IPS-20b (cell line): ENCODE results near the gene CHFR.
"Not testable (repeated sequence)": the region's sequence is repeated elsewhere in the genome, so short reads cannot be mapped to it uniquely, and the experiment has no call there.

ENCODE experiments used
- H3K27ac ChIP-seq: one replicate; pipeline ENCODE4 v1.5.1; 2013; ENCODE audit warnings: low read length
- H3K27me3 ChIP-seq: 2 replicates; pipeline ENCODE4 v1.6.1; 2013; ENCODE audit warnings: mild to moderate bottlenecking, low read length, inconsistent platforms; ENCODE audit not compliant: insufficient read depth
- H3K36me3 ChIP-seq: 2 replicates; pipeline ENCODE4 v1.6.1; 2013; ENCODE audit warnings: low read depth, mild to moderate bottlenecking, inconsistent platforms, low read length, moderate library complexity; ENCODE audit not compliant: insufficient read depth
- H3K4me1 ChIP-seq: 2 replicates; pipeline ENCODE4 v1.6.1; 2013; ENCODE audit warnings: mild to moderate bottlenecking, control low read depth, inconsistent platforms, low read length, moderate library complexity; ENCODE audit not compliant: insufficient read depth
- H3K4me3 ChIP-seq: 2 replicates; pipeline ENCODE4 v1.5.1; 2013; ENCODE audit warnings: mild to moderate bottlenecking, low read length, inconsistent platforms
- H3K9ac ChIP-seq: 2 replicates; pipeline ENCODE4 v1.6.1; 2013; ENCODE audit warnings: low read depth, mild to moderate bottlenecking, inconsistent platforms, low read length, moderate library complexity
- H3K9me3 ChIP-seq: 2 replicates; pipeline ENCODE4 v1.6.1; 2013; ENCODE audit warnings: mild to moderate bottlenecking, low read depth, low read length, inconsistent platforms; ENCODE audit not compliant: insufficient read depth

CHFR gene

DNA sequence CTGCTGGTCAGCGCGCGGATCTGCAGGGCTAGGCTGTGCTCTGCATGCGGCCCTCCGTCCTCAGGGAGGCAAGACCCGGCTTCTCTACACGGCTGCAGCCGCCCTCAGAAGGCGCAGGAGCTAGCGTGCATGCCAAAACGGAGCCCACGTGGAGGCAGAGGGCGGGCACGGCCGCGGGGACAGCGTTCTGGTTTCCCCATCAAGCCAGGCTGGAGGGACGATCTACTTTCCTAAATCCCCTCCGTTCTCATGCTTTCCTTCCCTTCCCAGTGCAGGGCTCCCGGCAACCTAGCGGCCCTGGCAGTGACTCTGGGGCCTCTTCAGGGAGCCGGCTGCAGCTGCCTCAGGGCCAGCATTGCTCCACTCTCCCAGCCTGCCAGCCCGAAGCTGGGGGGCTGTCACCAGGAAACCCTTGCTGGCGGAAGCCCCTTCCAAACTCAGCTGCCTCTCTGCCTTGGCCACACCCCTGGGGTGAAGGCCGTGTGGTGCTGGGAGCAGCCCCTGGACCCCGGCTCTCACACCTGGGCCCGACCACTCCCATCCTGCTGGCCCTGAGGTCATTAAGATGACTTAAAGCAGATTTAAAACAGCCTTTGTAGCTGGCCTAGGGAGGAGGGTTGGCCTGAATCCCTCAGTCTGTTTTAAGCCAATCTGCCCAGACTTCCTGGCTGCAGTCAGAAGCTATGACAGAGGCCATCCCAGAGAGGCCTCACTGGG, 49.6 kb downstream of the CHFR start:
- no peak overlapping the region for H3K4me3 ChIP-seq
- H3K9me3 ChIP-seq, result no peaks in the 10 kb centered on the region
- no peak overlapping the region for H3K9ac ChIP-seq
- H3K36me3 ChIP-seq, result peaks cover 31% of the 10 kb centered on the region; the same call in 1 of the 2 replicates
- no peaks in the 10 kb centered on the region for H3K27me3 ChIP-seq
- no peaks in the 10 kb centered on the region for H3K4me1 ChIP-seq
- H3K27ac ChIP-seq, result no peak overlapping the region

DNA sequence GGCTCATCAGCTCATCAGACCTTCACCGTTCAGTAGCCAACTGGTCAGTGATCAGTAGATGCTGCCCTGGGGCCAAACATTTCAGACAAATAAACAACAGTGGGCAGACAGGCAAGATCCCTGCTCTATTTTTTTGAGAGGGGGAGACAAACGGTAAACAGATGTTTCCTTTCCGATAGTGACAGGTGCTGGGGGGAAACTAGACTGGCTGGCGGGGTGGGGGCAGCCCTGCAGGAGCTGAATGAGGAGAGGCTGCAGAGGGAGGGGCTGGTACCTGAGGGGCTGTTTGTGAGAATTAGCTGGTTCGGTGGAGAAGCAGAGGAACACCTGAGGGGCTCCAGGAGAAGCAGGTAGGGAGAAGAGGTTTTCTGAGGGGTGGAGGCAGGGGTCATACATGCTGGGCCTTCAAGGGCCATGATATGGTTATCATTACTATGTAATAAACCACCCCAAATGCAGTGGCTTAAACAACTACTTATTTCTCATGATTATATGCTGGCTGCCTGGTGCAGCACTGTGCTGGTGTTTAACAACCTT, 50.5 kb downstream of the CHFR start:
- Histone ChIP-seq H3K9ac (no peak overlapping the region), H3K4me3 (no peak overlapping the region), H3K27me3 (no peaks in the 10 kb centered on the region), H3K4me1 (no peaks in the 10 kb centered on the region), H3K27ac (no peak overlapping the region), H3K36me3 (peaks cover 21% of the 10 kb centered on the region; the same call in 1 of the 2 replicates), H3K9me3 (no peaks in the 10 kb centered on the region)

DNA sequence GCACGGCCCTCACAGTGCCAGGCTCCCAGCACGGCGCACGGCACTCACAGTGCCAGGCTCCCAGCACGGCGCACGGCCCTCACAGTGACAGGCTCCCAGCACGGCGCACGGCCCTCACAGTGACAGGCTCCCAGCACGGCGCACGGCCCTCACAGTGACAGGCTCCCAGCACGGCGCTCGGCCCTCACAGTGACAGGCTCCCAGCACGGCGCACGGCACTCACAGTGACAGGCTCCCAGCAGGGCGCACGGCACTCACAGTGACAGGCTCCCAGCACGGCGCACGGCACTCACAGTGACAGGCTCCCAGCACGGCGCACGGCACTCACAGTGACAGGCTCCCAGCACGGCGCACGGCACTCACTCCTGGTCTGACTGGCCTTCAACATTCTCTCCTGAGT, 51.2 kb downstream of the CHFR start:
- not testable (repeated sequence) for H3K27me3 ChIP-seq, H3K4me1 ChIP-seq, H3K4me3 ChIP-seq, H3K9me3 ChIP-seq, H3K27ac ChIP-seq, H3K9ac ChIP-seq
- peaks cover 16% of the 10 kb centered on the region; the same call in 1 of the 2 replicates for H3K36me3 ChIP-seq

GRCh38 chr12:132835076-132836025, 52.1 kb downstream of the CHFR start:
- Histone ChIP-seq H3K9me3 (no peaks in the 10 kb centered on the region), H3K27me3 (no peaks in the 10 kb centered on the region), H3K36me3 (peaks cover 7% of the 10 kb centered on the region; the same call in 1 of the 2 replicates), H3K4me3 (no peak overlapping the region), H3K4me1 (no peaks in the 10 kb centered on the region), H3K27ac (no peak overlapping the region), H3K9ac (no peak overlapping the region)

DNA sequence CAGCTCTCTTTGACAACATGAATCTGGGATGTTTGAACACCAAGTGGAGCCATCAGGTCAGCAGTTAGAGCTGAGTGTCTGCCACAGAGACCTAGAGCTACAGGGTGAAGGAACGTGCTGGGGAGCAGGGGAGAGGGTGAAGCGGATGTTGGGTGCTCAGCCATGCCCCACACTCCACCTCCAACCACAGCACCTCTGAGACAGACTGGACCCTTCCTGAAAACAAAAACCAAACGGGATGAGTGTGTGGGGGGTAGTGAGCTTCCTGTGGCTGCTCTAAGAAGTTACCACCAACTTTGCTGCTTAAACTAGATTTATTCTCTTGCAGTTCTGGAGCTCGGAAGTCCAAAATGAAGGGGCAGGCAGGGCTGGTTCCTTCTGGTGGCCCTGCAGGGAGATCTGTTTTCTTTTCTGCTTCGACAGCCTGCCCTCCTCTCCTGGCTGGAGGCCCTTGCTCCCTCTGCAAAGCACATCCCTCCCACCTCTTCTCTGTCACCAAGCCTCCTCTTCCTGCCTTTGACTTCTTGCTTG, 53.2 kb downstream of the CHFR start:
- no peaks in the 10 kb centered on the region for H3K9me3 ChIP-seq
- no peaks in the 10 kb centered on the region for H3K36me3 ChIP-seq
- H3K9ac ChIP-seq, result no peak overlapping the region; the same call in 1 of the 2 replicates
- H3K27me3 ChIP-seq, result no peaks in the 10 kb centered on the region
- H3K27ac ChIP-seq, result no peak overlapping the region
- H3K4me1 ChIP-seq, result no peaks in the 10 kb centered on the region
- no peak overlapping the region for H3K4me3 ChIP-seq

DNA sequence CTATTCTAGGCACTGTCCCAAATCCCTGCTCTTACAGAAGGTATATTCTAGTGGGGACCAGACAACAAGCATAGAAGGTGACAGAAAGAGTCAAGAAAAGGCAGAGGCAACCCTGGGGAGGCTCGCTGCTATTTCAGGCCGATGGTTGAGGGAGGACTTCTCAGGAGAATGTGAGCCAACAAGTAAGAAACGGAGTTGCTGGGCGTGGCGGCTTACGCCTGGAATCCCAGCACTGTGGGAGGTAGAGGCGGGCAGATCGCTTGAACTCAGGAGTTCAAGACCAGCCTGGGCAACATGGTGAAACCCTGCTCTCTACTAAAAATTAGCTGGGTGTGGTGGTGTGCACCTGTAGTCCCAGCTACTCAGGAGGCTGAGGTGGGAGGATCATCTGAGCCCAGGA, 54.1 kb downstream of the CHFR start:
- Histone ChIP-seq H3K9ac (no peak overlapping the region), H3K9me3 (no peaks in the 10 kb centered on the region), H3K36me3 (no peaks in the 10 kb centered on the region), H3K27ac (no peak overlapping the region), H3K4me3 (no peak overlapping the region), H3K27me3 (no peaks in the 10 kb centered on the region), H3K4me1 (no peaks in the 10 kb centered on the region)

- Histone ChIP-seq H3K27ac (no peak overlapping the region), H3K4me3 (no peak overlapping the region), H3K9ac (no peak overlapping the region), H3K4me1 (no peaks in the 10 kb centered on the region), H3K36me3 (peaks cover 7% of the 10 kb centered on the region), H3K27me3 (no peaks in the 10 kb centered on the region), H3K9me3 (no peaks in the 10 kb centered on the region)
Measured at GRCh38 chr12:132831771-132832170, 55.6 kb downstream of the CHFR start.

DNA sequence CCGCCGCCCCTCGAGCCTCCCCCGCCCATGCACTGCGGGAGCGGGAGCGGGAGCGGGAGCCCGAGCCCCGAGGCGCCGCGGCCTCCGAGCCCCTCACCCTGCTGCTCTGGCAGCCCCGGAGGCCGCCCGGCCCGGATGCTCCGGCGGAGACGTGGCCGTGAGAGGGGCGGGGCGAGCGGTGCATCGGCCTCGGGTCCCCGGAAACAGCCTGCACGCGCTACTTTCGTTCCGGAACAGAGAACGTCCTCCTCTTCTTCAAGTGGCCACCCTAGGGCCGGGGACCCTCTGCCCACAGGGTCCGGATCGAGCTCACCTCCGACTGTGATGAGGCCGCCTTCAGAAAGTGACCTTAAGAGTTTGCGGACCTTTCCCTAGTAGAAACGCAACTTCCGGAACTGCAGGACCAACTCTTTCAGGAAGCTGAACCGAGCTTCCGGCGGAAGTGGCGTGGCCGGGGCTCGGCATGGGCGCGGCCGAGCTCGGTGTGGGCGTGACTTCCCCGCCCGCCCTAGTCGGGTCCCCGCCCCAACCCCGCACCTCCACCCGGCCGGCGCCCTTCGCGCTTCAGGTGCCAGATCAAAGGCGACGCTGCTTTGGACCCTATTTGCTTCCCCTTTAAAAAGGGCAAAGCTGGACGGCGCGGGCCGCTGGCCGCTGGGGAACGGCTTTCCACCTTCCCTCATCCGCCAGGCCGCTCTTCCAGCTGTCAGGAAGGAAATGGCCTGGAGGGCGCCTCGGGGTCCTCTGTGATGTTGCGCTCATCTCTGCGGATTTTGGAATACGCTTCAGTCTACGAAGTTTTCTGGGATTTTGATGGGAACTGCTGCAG, 58.5 kb downstream of the CHFR start, which contains the start of gene GOLGA3:
TSS of gene GOLGA3 (minus strand) at position 164 of the 829 bp plus-strand sequence. CDS start 6,741 bp downstream, outside the sequence.
- Histone ChIP-seq H3K4me3 (peak within 1 kb of the TSS; percentile 94), H3K36me3 (peaks cover 30% of the 10 kb centered on the region), H3K27ac (peak within 1 kb of the TSS; percentile 95), H3K27me3 (no peaks in the 10 kb centered on the region), H3K9ac (peak within 1 kb of the TSS; percentile 98), H3K9me3 (no peaks in the 10 kb centered on the region), H3K4me1 (no peaks in the 10 kb centered on the region)

DNA sequence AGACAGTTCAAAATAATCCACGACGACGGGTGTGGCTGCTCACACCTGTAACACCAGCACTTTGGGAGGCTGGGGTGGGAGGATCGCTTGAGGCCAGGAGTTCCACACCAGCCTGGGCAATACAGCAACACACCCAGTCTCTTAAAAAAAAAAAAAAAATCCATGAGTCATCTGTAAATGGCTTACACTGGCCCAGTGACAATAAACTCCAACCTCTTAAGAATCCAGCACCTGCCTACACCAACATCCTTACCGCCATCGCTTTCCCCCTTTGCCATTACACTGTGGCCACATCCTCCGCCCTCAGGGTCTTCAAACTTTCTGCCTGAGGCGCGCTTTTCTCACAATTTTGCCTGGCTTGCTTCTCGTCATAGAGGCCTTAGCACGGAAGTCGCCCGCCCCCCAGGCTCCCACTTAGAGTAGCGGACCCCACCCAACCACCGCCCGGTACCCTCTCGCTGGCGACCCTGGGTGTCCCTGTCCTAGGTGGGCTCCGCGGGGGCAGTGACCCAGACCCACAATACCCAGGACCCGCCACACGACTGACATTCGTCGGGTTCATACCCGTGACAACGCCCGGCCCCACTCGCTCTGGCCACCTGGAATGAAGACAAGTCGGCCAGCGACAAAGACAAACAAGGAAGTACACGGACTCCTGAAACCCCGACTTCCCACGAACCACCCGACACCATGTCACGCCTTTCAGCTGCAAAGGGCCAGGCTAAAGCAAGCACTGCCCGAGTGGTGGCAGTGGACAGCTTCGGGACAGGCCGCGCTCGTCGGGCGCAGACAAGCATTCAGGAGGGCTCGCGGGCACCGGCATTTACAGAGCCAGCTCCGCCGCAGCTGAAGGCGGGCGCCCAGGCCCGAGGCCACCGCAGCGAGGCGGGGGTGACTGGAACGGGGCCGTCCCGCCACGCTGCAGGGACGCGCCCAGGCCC, 59.4 kb downstream of the CHFR start:
- no peaks in the 10 kb centered on the region for H3K27me3 ChIP-seq
- peaks cover 30% of the 10 kb centered on the region for H3K36me3 ChIP-seq
- no peaks in the 10 kb centered on the region for H3K9me3 ChIP-seq
- H3K27ac ChIP-seq, result no peak overlapping the region
- no peaks in the 10 kb centered on the region for H3K4me1 ChIP-seq
- H3K9ac ChIP-seq, result peak overlapping the region; percentile 98
- H3K4me3 ChIP-seq, result peak overlapping the region; percentile 94

DNA sequence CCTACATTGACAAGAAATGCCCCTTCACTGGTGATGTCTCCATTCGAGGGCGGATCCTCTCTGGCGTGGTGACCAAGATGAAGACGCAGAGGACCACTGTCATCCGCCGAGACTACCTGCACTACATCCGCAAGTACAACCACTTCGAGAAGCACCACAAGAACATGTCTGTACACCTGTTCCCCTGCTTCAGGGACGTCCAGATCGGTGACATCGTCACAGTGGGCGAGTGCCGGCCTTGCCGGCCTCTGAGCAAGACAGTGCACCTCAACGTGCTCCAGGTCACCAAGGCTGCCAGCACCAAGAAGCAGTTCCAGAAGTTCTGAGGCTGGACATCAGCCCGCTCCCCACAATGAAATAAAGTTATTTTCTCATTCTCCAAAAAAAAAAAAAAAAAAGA, 61.5 kb downstream of the CHFR start:
- no peak overlapping the region for H3K27ac ChIP-seq
- no peaks in the 10 kb centered on the region for H3K27me3 ChIP-seq
- H3K4me1 ChIP-seq, result no peaks in the 10 kb centered on the region
- no peak overlapping the region for H3K9ac ChIP-seq
- no peaks in the 10 kb centered on the region for H3K9me3 ChIP-seq
- H3K4me3 ChIP-seq, result no peak overlapping the region
- H3K36me3 ChIP-seq, result peaks cover 35% of the 10 kb centered on the region
